ENCODE measurements around the gene CDR2L. TPM values are rescaled to one million over a fixed set of nuclear protein-coding genes. Genes with fewer than 3 reads are reported as not detected.
"Not testable (repeated sequence)": the region's sequence is repeated elsewhere in the genome, so short reads cannot be mapped to it uniquely, and the experiment has no call there.

CDR2L gene
- total and polyA plus RNA-seq, 2 donors, result 4.8 to 14.2 TPM

DNA sequence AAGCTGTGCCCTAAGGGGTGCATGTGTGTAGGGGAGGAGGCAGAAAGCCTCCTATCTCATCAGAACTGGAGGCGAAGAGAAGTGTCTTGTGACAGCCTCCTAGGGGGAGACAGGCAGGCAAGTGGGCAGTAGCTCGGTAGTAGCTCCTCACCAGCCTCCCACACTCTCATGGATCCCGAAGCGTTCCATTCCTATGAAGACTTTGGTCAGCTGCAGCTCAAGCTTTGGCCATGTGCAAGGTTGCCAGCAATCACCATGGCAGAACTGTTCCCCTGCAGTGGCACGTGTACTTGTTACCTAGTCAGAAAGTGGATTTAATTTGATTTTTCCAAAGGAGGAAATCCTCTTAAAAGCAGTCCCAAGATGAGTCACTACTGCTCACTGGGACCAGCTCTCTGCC, 31.7 kb downstream of the CDR2L start:
- no peak for DNase-seq (ENCODE audit: extremely low spot score)
- Histone ChIP-seq H3K4me3 (ENCODE audit: low read depth, low read length) (no peak overlapping the region), H3K36me3 (ENCODE audit: insufficient read depth) (no peaks in the 10 kb centered on the region), H3K27ac (ENCODE audit: low read depth) (no peak overlapping the region), H3K4me1 (ENCODE audit: insufficient read depth) (no peaks in the 10 kb centered on the region)
- WGBS, result 90% methylated on average over 5 of the region's 5 CpGs

GRCh38 chr17:75019710-75020109, 32.3 kb downstream of the CDR2L start:
- Histone ChIP-seq H3K27ac (ENCODE audit: low read depth) (no peak overlapping the region), H3K4me3 (ENCODE audit: low read depth, low read length) (no peak overlapping the region), H3K4me1 (ENCODE audit: insufficient read depth) (no peaks in the 10 kb centered on the region), H3K36me3 (ENCODE audit: insufficient read depth) (no peaks in the 10 kb centered on the region)
- no peak for DNase-seq (ENCODE audit: extremely low spot score)
- WGBS, result 88% methylated on average over 3 of the region's 3 CpGs

DNA sequence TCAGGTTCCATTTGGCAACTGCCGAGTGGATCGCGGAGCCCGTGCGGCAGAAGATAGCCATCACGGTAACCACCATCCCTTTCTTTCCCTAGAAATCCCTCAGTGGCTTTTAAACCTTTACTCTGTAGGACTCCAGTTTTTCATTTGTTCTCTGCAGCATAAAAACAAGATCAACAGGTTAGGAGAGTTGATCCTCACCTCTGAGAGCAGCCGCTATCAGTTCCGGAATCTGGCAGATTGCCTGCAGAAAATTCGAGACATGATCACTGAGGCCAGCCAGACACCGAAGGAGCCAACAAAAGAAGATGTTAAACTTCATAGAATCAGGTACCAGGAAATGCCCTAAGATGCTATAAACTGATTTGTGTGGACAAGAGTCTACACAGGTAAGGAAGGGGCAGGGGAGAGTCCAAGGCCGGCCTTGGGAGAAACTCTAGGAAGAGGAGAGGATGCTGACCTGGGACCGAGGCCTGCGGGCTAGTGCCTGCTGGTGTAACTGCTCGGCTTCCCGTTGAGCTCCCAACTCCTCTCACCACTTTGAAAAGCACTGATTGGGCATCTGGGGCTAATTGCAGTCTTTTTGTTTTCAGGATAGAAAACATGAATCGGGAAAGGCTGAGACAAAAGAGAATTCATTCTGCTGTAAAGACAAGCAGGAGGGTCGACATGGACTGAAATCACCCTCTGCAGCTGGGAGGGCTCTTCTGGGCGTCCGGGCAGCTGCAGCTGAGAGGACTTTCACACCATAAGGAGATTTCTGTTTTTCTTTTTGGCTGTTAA, 33.1 kb downstream of the CDR2L start:
- no peaks in the 10 kb centered on the region for H3K36me3 ChIP-seq (ENCODE audit: insufficient read depth)

GRCh38 chr17:75024686-75025397, 37.4 kb downstream of the CDR2L start:
- H3K36me3 ChIP-seq (ENCODE audit: insufficient read depth), result no peaks in the 10 kb centered on the region
- no peak overlapping the region for H3K27ac ChIP-seq (ENCODE audit: low read depth)
- DNase-seq (ENCODE audit: extremely low spot score), result no peak
- 85% methylated on average over 10 of the region's 10 CpGs for WGBS
- H3K4me3 ChIP-seq (ENCODE audit: low read depth, low read length), result no peak overlapping the region
- no peaks in the 10 kb centered on the region for H3K4me1 ChIP-seq (ENCODE audit: insufficient read depth)

More for the DNA sequence above, 33.1 kb downstream of the CDR2L start:
- DNase-seq (ENCODE audit: extremely low spot score), result no peak
- Histone ChIP-seq H3K27ac (ENCODE audit: low read depth) (no peak overlapping the region), H3K4me3 (ENCODE audit: low read depth, low read length) (no peak overlapping the region), H3K4me1 (ENCODE audit: insufficient read depth) (no peaks in the 10 kb centered on the region)
- WGBS, result 87% methylated on average over 19 of the region's 19 CpGs

DNA sequence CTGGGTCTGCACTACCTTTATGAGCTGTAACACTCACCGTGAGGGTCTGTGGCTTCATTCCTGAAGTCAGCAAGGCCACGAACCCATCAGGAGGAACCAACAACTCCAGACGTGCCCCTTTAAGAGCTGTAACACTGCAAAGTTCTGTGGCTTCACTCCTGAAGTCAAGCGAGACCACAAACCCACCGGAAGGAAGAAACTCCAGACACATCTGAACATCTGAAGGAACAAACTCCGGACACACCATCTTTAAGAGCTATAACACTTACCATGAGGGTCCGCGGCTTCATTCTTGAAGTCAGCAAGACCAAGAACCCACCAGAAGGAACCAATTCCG, 37.9 kb downstream of the CDR2L start:
- H3K4me3 ChIP-seq (ENCODE audit: low read depth, low read length); H3K27ac ChIP-seq (ENCODE audit: low read depth); H3K36me3 ChIP-seq (ENCODE audit: insufficient read depth); H3K4me1 ChIP-seq (ENCODE audit: insufficient read depth); DNase-seq (ENCODE audit: extremely low spot score): not testable (repeated sequence)
- 78% methylated on average over 9 of the region's 9 CpGs for WGBS

DNA sequence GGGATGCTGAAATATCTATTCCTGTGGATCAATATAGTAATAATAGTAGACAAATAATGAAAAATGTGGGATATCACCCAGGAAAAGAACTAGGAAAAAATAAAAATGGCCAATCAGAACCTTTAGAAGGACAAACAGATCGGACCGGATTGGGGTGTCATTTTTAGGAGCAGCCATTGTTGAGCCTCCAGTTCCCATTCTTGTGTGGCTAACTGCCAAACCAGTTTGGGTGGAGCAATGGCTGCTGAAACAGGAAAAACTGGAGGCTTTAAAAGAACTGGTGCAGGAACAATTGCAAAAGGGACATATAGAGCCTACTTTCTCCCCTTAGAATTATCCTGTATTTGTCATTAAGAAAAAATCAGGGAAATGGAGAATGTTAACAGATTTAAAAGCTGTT, 39.2 kb downstream of the CDR2L start:
- not testable (repeated sequence) for H3K27ac ChIP-seq (ENCODE audit: low read depth); DNase-seq (ENCODE audit: extremely low spot score); H3K36me3 ChIP-seq (ENCODE audit: insufficient read depth); H3K4me1 ChIP-seq (ENCODE audit: insufficient read depth); H3K4me3 ChIP-seq (ENCODE audit: low read depth, low read length)
- WGBS, result 72% methylated on average over 2 of the region's 2 CpGs

GRCh38 chr17:75030161-75030560, 42.7 kb downstream of the CDR2L start:
- H3K4me1 ChIP-seq (ENCODE audit: insufficient read depth), result no peaks in the 10 kb centered on the region
- 93% methylated on average over 8 of the region's 8 CpGs for WGBS
- no peaks in the 10 kb centered on the region for H3K36me3 ChIP-seq (ENCODE audit: insufficient read depth)
- DNase-seq (ENCODE audit: extremely low spot score), result no peak
- H3K4me3 ChIP-seq (ENCODE audit: low read depth, low read length), result no peak overlapping the region
- H3K27ac ChIP-seq (ENCODE audit: low read depth), result no peak overlapping the region

DNA sequence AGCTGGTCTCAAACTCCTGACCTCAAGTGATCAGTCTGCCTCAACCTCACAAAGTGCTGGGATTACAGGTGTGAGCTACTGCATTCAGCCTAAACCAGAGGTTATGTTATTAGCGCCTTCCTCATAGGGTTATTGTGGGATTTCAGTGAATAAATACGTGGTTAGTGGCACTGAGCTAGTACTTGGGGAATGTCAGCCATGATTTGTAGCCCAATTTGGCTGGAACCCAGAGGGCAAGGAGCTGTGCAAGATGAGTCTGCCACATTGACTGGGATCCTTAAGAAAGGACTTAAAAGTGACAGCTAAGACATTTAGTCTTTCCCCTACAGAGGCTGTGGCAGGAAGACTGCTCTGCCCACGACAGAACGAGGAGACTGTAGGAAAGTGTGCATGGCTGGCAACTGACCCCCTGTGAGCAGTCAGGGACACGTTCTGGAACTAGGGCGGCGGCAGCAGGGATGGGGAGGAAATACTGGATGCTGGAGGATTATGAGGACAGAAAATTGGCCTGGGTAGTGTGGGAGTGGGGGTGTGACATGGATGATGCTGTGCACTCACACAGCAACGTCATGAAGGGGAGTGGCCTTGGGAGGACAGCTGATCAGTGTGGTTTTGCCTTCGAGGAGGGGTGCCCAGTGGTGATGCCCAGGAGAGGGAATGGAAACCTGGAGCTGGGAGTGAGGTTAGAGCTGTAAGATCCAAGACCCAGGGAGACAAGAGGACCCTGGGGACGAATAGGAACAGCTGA, 44.7 kb downstream of the CDR2L start:
- DNase-seq (ENCODE audit: extremely low spot score), result no peak
- H3K4me1 ChIP-seq (ENCODE audit: insufficient read depth), result no peaks in the 10 kb centered on the region
- WGBS, result 9% methylated on average over 10 of the region's 10 CpGs

GRCh38 chr17:75032720-75033280, 45.4 kb downstream of the CDR2L start:
- no peak overlapping the region for H3K4me3 ChIP-seq (ENCODE audit: low read depth, low read length)
- H3K4me1 ChIP-seq (ENCODE audit: insufficient read depth), result no peaks in the 10 kb centered on the region
- H3K36me3 ChIP-seq (ENCODE audit: insufficient read depth), result no peaks in the 10 kb centered on the region
- 6% methylated on average over 13 of the region's 13 CpGs for WGBS
- no peak overlapping the region for H3K27ac ChIP-seq (ENCODE audit: low read depth)
- DNase-seq (ENCODE audit: extremely low spot score), result no peak

More for the DNA sequence above, 44.7 kb downstream of the CDR2L start:
- H3K36me3 ChIP-seq (ENCODE audit: insufficient read depth), result no peaks in the 10 kb centered on the region
- H3K4me3 ChIP-seq (ENCODE audit: low read depth, low read length), result no peak overlapping the region
- H3K27ac ChIP-seq (ENCODE audit: low read depth), result no peak overlapping the region

- Histone ChIP-seq H3K4me1 (ENCODE audit: insufficient read depth) (no peaks in the 10 kb centered on the region), H3K36me3 (ENCODE audit: insufficient read depth) (peaks cover 3% of the 10 kb centered on the region), H3K4me3 (ENCODE audit: low read depth, low read length) (peak overlapping the region; percentile 57), H3K27ac (ENCODE audit: low read depth) (peak overlapping the region; percentile 54)
- WGBS, result under 1% methylated on average over 36 of the region's 36 CpGs
- DNase-seq (ENCODE audit: extremely low spot score), result peak; percentile 92
Measured at GRCh38 chr17:75033346-75034235, 46.2 kb downstream of the CDR2L start.

- H3K27ac ChIP-seq (ENCODE audit: low read depth), result peak overlapping the region; percentile 88
- peaks cover 3% of the 10 kb centered on the region for H3K36me3 ChIP-seq (ENCODE audit: insufficient read depth)
- DNase-seq (ENCODE audit: extremely low spot score), result peak; percentile 78
- H3K4me3 ChIP-seq (ENCODE audit: low read depth, low read length), result peak overlapping the region; percentile 57
- no peaks in the 10 kb centered on the region for H3K4me1 ChIP-seq (ENCODE audit: insufficient read depth)
- under 1% methylated on average over 43 of the region's 43 CpGs for WGBS
Measured at GRCh38 chr17:75034236-75034908, 46.9 kb downstream of the CDR2L start.

GRCh38 chr17:75036643-75037268, 49.3 kb downstream of the CDR2L start:
- no peak for DNase-seq (ENCODE audit: extremely low spot score)
- Histone ChIP-seq H3K36me3 (ENCODE audit: insufficient read depth) (peaks cover 5% of the 10 kb centered on the region), H3K4me1 (ENCODE audit: insufficient read depth) (no peaks in the 10 kb centered on the region), H3K4me3 (ENCODE audit: low read depth, low read length) (no peak overlapping the region), H3K27ac (ENCODE audit: low read depth) (no peak overlapping the region)
- WGBS, result 57% methylated on average over 27 of the region's 27 CpGs

Data from urinary bladder (tissue), 4 donors.